GM15510 (cell line): Measurements from ENCODE around the gene MDN1.

Experiments used
- POLR2A ChIP-seq: IDR thresholded peaks from 3 replicates; pipeline ENCODE4 v1.6.1; 2011; ENCODE audit warnings: borderline replicate concordance; ENCODE audit not compliant: insufficient read length; ENCODE audit errors: extremely low read depth

The MDN1 gene

DNA sequence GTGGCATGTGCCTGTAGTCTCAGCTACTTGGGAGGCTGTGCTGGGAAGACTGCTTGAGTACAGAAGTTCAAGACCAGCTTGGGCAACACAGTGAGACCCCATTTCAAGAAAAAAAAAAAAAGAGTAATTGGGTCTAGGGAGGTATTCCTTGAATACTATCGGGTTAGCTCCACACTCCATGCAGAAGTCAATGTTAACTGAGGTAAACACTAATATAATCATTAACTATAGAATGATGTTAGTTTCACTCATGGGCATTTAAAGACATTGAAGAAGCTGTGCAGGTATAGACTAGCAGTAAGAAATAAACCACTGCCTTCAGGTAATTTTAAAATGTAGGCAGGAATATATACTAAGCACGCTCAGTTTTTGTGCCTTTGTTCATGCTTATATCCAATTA, 32.6 kb downstream of the MDN1 start:
- no peak for TF ChIP-seq POLR2A

DNA sequence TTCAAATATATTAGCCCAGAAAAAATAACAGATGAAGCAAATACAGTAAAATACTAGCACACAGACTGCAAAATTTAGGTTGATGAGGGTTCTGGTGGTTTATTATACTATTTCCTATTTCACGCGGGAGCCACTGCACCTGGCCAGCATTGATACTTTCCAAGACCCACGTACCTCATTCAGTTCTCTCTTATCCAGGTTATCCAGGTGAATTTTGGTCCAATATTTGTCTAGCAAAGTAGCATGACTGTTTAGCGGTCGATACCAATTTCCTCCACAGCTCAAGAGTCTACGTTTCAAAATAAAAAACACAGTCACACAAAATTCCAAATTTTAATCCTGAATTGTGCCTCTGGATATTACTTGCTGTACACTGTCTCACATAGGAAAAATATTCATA, 34.8 kb downstream of the MDN1 start:
- no peak for TF ChIP-seq POLR2A

DNA sequence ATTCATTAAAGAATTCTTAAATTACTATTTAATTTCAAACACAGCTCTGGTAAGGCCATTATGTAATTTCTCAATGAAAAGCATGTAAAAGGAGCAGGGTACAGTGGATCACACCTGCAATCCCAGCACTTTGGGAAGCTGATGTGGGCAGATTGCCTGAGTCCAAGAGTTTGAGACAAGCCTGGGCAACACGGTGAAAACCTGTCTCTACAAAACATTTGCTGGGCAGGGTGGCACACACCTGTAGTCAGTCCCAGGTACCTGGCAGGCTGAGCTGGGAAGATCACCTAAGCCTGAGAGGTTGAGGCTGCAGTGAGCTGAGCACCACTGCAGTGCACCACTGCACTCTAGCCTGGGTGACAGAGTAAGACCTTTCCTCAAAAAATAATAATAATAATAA, 37.4 kb downstream of the MDN1 start:
- no peak for TF ChIP-seq POLR2A

DNA sequence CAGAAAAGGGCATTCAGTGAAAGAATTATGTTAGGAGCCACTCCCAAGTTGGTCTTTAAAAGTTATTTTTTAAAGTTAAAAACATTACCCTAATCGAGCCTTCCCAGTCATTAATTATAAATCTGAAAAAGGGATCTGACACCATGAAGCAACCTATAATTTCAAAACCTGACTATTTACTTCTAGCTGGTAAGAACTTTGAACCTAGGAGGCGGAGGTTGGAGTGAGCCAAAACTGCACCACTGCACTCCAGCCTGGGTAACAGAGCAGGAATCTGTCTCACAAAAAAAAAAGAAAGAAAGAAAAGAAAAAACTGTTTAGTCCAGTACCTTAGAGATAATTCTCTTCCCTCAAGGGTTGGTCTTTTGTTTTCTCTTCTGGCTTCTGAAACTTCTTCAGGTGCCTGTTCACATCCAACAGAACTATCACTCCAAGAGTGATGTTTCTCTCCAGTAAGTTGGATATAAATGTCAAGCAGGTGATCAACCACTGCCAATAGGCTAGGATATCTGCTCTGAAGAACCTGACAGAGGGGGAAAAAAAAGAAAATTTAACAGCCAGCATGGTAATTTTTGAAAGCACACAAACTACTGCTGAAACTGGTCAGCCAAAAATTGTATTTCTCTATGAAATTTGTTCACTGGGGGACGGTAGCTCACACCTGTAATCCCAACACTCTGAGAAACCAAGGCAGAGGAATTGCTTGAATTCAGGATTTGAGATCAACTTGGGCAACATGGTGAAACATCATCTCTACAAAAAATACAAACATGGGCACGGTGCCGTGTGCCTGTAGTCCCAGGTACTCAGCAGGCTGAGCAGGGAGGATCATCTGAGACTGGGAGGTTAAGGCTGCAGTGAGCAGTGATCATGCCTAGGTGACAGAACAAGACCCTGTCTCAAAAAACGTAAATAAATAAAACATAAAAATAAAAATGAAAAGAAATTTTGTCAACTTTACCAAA, 38.2 kb downstream of the MDN1 start:
- no peak for TF ChIP-seq POLR2A

DNA sequence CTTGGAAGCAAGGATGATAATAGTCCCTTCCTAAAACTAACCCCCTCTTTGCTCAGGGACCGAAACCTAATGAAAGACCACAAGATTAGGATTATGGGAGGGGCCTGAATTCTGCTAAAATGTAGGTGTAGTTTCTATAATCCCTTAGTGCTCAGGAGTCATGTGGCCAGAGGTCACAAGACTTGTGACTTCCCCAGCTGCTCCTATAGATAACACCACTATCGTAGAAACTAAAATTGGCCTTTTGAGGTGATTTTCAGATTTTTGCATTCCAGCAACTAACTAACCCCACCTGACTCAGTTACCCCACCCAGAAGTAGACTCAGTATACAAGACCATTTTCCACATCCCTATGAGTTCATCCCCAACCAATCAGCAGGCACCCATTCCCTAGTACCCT, 42.1 kb downstream of the MDN1 start:
- TF ChIP-seq POLR2A, result no peak

DNA sequence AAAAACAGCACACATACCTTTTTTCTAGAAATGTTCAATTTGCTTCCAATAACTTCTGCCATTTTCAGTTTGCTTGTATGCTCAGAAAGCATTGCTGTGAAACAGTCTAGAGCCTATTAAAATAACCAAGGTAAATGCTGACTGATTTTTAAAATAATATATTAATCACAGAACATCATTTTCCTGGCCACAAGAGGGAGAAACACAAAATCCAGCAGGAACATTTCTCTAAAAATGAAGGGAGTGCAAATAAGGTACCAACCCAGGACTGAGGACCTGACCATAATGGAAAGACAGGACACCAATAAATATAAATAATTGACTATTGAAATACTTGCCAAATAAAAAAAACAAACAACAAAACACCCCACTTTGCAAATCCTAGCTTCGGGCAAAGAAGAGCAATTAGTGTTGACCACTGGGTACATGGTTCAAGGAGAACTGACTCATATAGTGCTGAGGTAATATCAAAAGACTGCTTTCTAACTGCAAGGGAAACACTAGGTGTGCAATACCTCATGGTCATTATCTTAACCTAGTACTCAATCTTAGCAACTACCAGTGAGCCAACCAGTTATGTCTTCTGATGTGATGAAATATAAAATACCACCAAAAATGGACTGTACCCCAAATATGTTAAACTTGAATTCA, 42.9 kb downstream of the MDN1 start:
- TF ChIP-seq POLR2A, result no peak

DNA sequence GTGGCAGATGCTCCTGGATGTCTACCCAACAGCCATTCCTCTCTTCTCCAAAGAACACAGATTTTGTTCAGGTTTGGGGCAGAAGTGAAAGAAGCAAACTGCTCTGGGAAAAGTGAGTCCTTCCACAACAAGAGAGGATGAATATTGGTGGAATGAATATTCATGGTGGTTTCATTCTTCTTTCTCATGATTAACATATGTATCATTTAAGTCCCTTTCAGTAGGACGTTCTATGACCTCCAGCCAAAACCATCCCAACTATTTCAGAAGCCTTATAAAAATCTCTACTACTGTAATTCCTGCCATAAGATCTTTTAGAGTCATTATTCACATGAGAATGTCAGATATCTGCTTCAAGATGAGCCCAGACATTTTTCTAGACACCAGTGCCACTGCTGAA, 44.4 kb downstream of the MDN1 start:
- TF ChIP-seq POLR2A, result no peak

DNA sequence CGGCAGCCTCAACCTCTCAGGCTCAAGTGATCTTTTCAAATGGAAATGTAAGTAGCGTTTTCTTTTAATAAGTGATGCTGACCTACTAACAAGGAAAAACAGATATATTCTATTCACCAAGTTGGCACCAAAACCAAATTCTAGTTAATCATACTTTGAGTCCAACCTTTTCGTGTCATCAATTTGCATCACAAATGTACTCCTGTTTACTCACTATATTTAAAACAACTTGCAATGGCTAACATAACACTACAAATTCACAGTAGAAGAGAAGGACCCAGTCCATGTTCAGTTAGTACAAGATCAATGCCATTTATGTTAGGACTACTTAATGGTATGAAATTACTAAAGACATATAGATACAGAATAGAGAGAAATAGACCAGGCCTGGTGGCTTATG, 50.0 kb downstream of the MDN1 start:
- no peak for TF ChIP-seq POLR2A

DNA sequence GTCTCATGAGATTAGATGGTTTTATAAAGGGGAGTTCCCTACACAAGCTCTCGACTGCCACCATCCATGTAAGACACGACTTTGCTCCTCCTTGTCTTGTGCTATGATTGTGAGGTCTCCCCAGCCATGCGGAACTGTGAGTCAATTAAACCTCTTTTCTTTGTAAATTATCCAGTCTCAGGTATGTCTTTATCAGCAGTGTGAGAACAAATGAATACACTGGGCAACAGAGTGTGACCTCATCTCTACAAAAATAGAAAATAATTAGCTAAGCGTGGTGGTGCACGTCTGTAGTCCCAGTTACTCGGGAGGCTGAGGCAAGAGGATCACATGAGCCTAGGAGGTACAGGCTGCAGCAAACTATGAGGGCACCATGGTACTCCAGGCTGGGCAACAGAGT, 51.3 kb downstream of the MDN1 start:
- no peak for TF ChIP-seq POLR2A

DNA sequence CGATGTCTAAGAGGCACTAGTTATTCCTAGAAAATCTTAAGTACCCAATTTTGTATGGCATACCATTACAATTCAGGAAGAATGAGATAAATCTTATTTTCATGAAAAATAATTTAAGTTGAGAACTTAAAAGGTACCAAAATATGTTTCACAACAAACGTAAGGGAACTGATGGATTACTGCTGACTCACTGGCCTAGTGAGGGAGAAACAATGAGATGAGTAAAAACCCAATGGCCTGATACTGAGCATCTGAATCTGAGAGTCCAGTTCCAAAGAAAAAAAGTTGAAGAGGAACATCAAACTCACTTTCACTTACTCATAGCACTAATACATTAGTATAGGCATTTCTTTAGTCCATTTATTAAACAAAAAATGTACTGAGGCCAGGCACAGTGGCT, 56.0 kb downstream of the MDN1 start:
- no peak for TF ChIP-seq POLR2A

DNA sequence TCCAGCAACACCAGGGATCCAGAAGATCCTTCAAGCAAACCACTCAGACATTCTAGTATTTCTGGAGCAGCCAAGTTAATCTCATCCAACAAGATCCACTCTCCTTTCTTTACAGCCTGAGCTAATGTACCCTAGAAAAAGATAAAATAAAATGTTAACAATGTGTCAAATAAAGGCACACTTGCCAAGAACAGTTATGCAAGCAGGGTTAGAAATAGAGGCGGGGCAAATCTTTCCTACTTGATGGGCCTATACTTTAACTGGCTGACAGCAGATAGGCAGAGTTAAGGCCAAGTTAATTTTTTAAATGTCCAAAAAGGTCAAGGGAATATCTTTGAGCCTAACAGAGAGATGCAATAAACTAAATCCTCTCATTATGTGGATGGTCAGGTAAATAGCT, 60.8 kb downstream of the MDN1 start:
- TF ChIP-seq POLR2A, result no peak

DNA sequence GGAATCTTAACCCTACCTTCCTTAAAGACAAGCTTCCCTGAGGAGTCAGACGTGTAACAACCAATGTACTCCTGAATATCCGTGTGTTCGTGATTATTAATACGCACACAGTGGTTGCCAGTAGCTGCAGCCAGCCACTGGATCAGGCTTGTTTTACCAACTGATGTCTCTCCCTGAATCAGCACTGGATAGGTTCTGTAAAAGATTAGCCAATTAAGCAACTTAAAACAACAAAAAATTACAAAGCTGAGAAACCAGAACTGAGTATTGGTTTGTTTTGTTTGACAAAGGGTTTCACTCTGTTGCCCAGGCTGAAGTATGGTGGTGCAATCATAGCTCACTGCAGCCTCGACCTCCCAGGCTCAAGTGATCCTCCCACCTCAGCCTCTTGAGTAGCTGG, 69.3 kb downstream of the MDN1 start:
- no peak for TF ChIP-seq POLR2A

DNA sequence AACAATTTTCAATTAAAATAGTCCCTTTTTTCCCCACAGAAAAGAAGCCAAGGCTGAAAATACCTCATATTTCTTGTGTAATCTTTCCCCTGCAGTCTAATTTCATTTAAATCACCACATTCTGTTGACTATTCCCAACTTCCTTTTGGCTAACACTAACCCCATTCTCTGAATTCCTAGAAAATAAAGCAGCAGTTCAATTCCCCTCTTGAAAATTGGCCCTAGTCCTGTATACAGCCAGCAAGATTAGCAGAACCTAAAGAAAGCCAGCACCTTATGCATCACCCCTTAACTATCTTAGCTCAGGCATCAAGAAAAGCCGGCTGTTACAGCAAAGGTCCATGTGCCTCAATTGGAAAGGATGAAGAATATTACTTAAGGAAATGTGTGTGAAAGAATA, 69.7 kb downstream of the MDN1 start:
- TF ChIP-seq POLR2A, result no peak

DNA sequence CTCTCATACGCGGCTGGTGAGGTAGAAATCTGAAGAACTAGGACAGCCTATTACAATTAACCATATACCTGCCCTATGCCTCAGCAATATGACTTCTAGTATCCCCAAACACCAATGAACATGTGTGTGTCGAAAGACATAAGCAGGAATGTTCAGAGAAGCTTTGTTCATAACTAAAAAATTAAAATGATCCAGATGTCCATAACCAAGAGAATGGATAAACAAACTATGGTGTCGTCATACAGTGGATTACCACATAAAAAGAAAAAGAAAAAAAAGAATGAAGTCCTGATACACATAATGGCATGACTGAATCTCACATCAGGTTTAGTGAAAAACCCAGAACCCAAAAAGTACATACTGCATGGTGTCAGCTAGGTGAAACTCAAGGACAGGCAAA, 73.9 kb downstream of the MDN1 start:
- no peak for TF ChIP-seq POLR2A

DNA sequence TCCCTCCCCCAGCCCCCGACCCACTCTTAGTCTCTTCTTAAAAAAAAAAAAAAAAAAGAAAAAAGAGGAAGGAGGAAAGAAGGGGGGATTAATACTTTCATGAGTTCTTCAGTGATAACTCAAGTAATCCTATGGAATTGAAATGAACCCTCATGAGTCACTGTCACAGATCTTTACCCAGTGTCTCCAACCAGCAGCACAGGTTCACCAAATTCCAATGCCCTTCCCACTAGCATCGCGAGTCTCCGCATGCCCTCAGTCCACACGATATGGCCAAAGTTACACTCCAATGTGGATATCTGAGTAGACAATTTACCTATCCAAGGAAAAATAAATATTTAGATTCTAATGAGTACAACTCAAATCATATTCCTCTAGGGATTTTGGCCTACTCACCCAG, 74.5 kb downstream of the MDN1 start:
- TF ChIP-seq POLR2A, result no peak

DNA sequence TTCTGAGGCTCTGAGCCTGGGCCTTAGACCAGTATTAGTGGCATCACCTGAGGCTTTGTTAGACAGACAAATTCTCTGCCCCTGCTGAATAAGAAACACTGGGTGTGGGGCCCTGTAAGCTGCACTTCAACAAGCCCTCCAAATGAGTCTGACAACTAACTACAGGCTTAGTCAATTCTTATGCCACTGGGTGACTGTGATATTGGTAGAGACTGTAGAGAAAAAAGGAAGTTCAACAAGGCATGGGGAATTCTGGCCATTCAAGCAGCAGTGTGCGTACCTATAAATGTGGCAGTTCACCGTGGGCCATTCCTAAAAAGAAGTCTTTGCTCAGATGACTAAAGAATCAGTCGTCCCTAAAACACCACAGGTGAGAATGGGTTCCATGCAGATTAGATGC, 82.7 kb downstream of the MDN1 start:
- no peak for TF ChIP-seq POLR2A
